GM19455 (cell line): ENCODE measurements around the gene SYNDIG1L.
"Not testable (repeated sequence)": the region's sequence is repeated elsewhere in the genome, so short reads cannot be mapped to it uniquely, and the experiment has no call there.

Experiments used
- ATAC-seq: cut with Tn5 transposase; IDR thresholded peaks from one replicate; pipeline ENCODE4 v1.9.1; 2021; ENCODE audit not compliant: unreplicated experiment

The SYNDIG1L gene

GRCh38 chr14:74426202-74426582 lies at the start of gene SYNDIG1L:
Gene SYNDIG1L, minus strand, starts transcription at chr14:74426210. Its CDS starts 16,466 bp downstream, at chr14:74409744.
- ATAC-seq = no peak

- ATAC-seq = no peak
Measured at GRCh38 chr14:74475678-74476077, 49.7 kb upstream of the SYNDIG1L start.

GRCh38 chr14:74474376-74474775 lies 48.4 kb upstream of the SYNDIG1L start:
- no peak for ATAC-seq

GRCh38 chr14:74472601-74473000 lies 46.6 kb upstream of the SYNDIG1L start:
- ATAC-seq = no peak

GRCh38 chr14:74469548-74470518 lies 43.8 kb upstream of the SYNDIG1L start:
- ATAC-seq = no peak

- ATAC-seq = no peak
Measured at GRCh38 chr14:74468513-74468912, 42.5 kb upstream of the SYNDIG1L start.

- no peak for ATAC-seq
Measured at GRCh38 chr14:74465335-74465734, 39.3 kb upstream of the SYNDIG1L start.

GRCh38 chr14:74464785-74465184 lies 38.8 kb upstream of the SYNDIG1L start:
- ATAC-seq = no peak

GRCh38 chr14:74463697-74464096 lies 37.7 kb upstream of the SYNDIG1L start:
- no peak for ATAC-seq

- ATAC-seq = no peak
Measured at GRCh38 chr14:74462993-74463392, 37.0 kb upstream of the SYNDIG1L start.

- no peak for ATAC-seq
Measured at GRCh38 chr14:74459976-74460375, 34.0 kb upstream of the SYNDIG1L start.

GRCh38 chr14:74459289-74459946 lies 33.4 kb upstream of the SYNDIG1L start:
- ATAC-seq = no peak

- no peak for ATAC-seq
Measured at GRCh38 chr14:74457565-74457895, 31.5 kb upstream of the SYNDIG1L start.

- no peak for ATAC-seq
Measured at GRCh38 chr14:74456684-74457564, 30.9 kb upstream of the SYNDIG1L start.

GRCh38 chr14:74454397-74454796 lies 28.4 kb upstream of the SYNDIG1L start:
- ATAC-seq = not testable (repeated sequence)

- ATAC-seq = no peak
Measured at GRCh38 chr14:74444866-74445265, 18.9 kb upstream of the SYNDIG1L start.

GRCh38 chr14:74442757-74443156 lies 16.7 kb upstream of the SYNDIG1L start:
- no peak for ATAC-seq

GRCh38 chr14:74441113-74441512 lies 15.1 kb upstream of the SYNDIG1L start:
- no peak for ATAC-seq

GRCh38 chr14:74438351-74438915 lies 12.4 kb upstream of the SYNDIG1L start:
- ATAC-seq = no peak

GRCh38 chr14:74437496-74438053 lies 11.6 kb upstream of the SYNDIG1L start:
- no peak for ATAC-seq

GRCh38 chr14:74434294-74434693 lies 8.3 kb upstream of the SYNDIG1L start:
- ATAC-seq = no peak
